Mammary epithelial cell (primary cell): Measurements from ENCODE around the gene TMEM161A.

ENCODE experiments used
- EZH2 ChIP-seq: IDR thresholded peaks from 2 replicates; pipeline ENCODE4 v1.6.1; 2012; ENCODE audit warnings: low read length, inconsistent platforms, borderline replicate concordance
- TF ChIP-seq, protein P1 (sequence below), 2 donors: IDR thresholded peaks in 1 of 2; conservative IDR thresholded peaks in 1 of 2; 2 replicates each; pipeline ENCODE4 v1.5.1; 2011 to 2012; ENCODE audit warnings: inconsistent platforms in 2 of 2, low read length in 2 of 2, mild to moderate bottlenecking in 2 of 2, control low read depth in 1 of 2, low read depth in 1 of 2; ENCODE audit not compliant: insufficient read depth in 1 of 2; ENCODE audit errors: extremely low read depth in 1 of 2

GRCh38 chr19:19160461-19161035 is 22.3 kb upstream of the TMEM161A start:
- TF ChIP-seq, protein P1, sequence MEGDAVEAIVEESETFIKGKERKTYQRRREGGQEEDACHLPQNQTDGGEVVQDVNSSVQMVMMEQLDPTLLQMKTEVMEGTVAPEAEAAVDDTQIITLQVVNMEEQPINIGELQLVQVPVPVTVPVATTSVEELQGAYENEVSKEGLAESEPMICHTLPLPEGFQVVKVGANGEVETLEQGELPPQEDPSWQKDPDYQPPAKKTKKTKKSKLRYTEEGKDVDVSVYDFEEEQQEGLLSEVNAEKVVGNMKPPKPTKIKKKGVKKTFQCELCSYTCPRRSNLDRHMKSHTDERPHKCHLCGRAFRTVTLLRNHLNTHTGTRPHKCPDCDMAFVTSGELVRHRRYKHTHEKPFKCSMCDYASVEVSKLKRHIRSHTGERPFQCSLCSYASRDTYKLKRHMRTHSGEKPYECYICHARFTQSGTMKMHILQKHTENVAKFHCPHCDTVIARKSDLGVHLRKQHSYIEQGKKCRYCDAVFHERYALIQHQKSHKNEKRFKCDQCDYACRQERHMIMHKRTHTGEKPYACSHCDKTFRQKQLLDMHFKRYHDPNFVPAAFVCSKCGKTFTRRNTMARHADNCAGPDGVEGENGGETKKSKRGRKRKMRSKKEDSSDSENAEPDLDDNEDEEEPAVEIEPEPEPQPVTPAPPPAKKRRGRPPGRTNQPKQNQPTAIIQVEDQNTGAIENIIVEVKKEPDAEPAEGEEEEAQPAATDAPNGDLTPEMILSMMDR (conservative IDR thresholded peaks at IDR 0.05 in 1 of 2, IDR thresholded peaks at IDR 0.05 in 1 of 2; ENCODE audit: extremely low read depth in 1 of 2, insufficient read depth in 1 of 2, low read depth in 1 of 2, low read length in 2 of 2), result no peak
- TF ChIP-seq EZH2, result no peak
